ENCODE measurements around the gene TRAIP.
A peak's percentile ranks its signal among the peaks of the same experiment; 100 is the strongest.
"Not testable (repeated sequence)": the region's sequence is repeated elsewhere in the genome, so short reads cannot be mapped to it uniquely, and the experiment has no call there.

TRAIP gene

DNA sequence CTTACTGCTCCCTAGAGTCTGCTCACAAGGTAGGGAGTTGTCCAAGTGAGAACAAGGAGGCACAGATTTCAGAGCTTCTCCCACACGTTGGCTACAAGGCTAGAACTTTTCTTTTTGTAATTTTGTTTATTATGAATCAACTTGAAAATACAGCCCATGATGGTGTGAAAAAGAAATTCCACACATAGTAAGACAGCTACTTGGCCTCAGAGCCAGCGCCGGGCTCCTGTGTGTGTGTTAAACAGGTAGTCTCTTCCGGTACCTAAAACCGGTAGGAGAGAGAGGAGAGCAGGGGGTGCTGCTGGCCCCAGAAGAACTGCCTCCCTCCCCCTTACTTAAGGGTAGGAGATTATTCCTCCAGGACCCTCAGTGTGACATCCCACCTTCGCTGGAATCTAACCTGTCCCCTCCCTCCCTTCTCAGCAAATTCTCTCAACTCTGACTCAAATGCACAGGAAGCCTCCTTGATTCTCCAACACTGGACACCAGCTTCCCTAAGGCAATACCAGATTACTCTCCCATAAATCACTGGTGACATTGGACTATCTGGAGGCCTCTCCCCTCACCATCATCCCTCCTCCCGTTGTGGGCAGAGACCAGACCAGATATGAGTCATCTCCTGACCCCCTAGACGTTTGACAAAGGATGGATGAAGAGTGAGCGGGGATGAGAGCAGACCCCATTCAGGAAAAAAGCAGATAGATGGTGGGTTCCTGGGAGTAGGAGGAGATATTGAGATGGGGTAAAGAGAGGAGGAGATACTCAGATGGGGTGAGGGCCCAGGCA, 65.5 kb downstream of the TRAIP start:
- DNase-seq: no peak

- DNase-seq: no peak
Observed at GRCh38 chr3:49788056-49788455, 68.3 kb downstream of the TRAIP start.

- DNase-seq: no peak
Observed at GRCh38 chr3:49787536-49787935, 68.8 kb downstream of the TRAIP start.

- no peak for DNase-seq
Observed at GRCh38 chr3:49787182-49787464, 69.2 kb downstream of the TRAIP start.

DNA sequence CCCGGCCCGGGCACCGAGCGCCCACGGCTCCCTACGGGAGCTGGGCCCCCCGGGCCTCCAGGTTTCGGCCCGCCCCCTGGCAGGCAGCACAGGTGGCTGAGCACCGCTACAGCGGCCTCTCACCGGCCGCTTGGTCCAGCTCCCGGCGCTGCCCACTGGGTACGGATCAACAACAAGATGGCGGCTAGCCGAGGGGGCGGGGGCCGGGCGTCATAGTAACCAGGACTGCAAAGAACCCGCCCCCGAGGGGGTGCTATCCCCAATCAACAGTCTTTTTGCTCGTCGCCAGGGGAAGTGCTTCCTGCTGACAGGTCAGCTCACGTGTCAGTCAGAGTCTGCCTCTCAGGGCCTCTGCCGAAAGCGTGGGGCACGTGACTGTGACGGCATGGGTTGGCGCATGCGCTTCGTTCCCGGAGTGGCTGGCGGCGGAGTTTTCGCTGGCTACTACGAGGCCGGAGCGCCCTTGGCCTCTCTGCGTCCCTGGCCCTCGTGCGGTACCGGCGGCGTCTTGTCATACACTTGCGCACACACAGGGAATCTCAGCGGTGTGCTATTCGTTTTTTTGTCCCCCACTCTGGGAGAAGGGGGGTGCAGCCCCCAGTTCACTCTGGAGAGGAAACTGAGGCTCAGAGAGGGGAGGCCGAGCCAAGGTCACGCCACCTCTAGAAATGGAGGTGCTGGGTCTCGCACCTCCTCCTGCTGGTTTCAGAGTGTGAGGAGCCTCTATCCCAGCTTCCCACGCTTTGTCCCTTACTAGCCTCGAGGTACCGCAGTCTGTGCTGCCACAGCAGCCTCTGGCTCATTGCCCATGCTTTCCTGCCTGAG, 69.8 kb downstream of the TRAIP start, which contains the start of gene IP6K1:
Gene IP6K1, minus strand, starts transcription at position 186 of the 825 bp plus-strand sequence. CDS start 38,502 bp downstream, outside the sequence.
- peak; percentile 100 for DNase-seq

- DNase-seq: peak; percentile 16
Observed at GRCh38 chr3:49785565-49786356, 70.6 kb downstream of the TRAIP start.

DNA sequence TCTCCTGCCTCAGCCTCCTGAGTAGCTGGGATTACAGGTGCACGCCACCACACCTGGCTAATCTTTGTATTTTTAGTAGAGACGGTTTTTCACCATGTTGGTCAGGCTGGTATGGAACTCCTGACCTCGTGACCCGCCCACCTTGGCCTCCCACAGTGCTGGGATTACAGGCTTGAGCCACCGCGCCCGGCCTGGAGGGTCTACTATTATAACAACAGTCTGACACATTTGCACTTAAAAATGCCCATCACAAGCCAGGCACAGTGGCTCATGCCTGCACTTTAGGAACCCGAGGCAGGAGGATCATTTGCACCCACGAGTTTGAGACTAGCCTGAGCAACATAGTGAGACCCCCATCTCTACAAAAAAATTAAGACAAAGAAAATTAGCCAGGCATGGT, 74.1 kb downstream of the TRAIP start:
- DNase-seq: not testable (repeated sequence)

DNA sequence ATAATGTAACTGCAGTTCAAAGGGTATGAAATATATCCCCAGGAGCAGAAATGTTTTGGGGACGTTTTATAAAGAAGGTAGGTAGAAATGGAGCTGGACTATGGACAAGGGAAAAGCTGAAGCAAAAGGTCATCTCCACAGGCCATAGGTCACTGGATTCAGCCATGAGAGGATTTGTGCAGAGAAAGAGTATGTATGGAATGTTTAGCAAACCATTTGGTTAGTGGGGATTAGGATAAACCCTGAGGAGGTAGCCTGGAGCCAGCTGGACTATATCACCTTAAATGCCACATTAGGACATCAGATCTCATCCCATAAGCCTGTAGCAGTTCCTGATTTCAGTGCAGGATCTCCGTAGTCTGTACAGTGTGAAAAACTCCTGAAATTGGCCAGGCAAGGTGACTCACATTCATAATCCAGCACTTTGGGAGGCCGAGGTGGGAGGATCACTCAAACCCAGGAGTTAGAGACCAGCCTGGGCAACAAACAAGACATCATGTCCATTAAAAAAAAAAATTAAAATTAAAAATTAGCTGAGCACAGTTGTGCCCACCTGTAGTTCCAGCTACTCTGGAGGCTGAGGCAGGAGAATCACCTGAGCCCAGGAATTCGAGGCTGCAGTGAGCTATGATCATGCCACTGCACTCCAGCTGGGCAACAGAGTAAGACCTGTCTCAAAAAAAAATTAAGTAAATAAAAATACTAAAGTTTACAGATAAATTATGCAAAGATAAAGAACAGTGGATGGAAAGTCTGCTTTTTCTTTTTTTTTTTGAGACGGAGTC, 74.8 kb downstream of the TRAIP start:
- no peak for DNase-seq

- DNase-seq: not testable (repeated sequence)
Observed at GRCh38 chr3:49780975-49781365, 75.4 kb downstream of the TRAIP start.

DNA sequence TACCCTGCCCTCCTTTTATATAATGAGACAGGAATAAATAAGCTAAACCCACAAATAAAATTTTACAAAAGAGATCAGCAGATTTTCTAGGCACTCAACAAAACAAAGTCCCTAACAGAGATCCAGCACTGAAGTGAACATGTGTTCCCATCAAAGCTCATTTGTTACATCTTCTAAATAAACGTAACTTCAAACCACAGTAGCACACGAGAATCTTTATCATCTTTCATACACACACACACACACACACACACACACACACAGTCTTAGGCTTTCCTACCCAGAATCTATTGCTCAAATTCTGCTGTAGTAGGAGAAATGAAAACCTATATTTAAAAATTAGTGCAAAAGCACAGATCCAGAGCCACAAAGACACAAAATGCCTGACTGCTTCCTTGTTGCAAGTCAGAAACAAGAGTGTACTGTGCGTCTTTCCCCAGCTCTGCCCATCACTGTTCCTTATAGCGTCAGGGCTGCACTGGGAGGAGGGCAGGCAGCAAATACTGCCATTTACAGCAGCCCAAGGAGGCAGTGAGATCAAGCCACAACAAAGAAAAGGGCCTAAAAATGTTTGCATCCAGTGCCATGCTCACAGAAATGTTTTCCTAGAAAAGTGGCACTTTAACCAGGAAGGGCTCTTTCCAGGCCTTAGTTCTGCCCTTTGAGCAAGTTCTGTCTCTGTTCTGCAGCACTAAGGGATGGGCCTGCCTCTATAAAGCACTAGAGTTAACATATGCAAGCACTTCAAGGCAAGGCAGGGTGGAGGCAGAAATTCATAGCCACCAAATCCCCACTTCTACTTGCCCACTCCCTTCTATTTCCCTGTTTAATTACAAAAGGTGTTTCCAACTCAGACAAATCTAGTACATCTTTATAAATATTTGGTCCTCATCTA, 76.0 kb downstream of the TRAIP start:
- no peak for DNase-seq

- no peak for DNase-seq
Observed at GRCh38 chr3:49779358-49780079, 76.8 kb downstream of the TRAIP start.

Data from CD4-positive, alpha-beta T cell treated with Interferon gamma for 1 hour (primary cell).